Activated CD4-positive, alpha-beta T cell treated with anti-CD3 and anti-CD28 coated beads, Interleukin-2, amount 50 U/mL, for 24 hours (primary cell): Measurements from ENCODE around the gene LINC01488.

ENCODE experiments used
- DNase-seq, 2 donors: peaks; one replicate each; pipeline ENCODE4 v3.0.0-alpha.2; 2020; ENCODE audit warnings: low read depth in 1 of 2, low spot score in 1 of 2

LINC01488 gene

GRCh38 chr11:69508974-69509373 lies 27.5 kb downstream of the LINC01488 start:
- no peak for DNase-seq

- DNase-seq, result no peak
Measured at GRCh38 chr11:69509381-69509780, 27.9 kb downstream of the LINC01488 start.

GRCh38 chr11:69509846-69510390 lies 28.5 kb downstream of the LINC01488 start:
- no peak for DNase-seq

GRCh38 chr11:69510471-69511357 lies 29.3 kb downstream of the LINC01488 start:
- DNase-seq, result no peak

GRCh38 chr11:69511358-69512055 lies 30.0 kb downstream of the LINC01488 start:
- DNase-seq, result no peak

GRCh38 chr11:69512136-69512535 lies 30.7 kb downstream of the LINC01488 start:
- DNase-seq, result no peak

- no peak for DNase-seq
Measured at GRCh38 chr11:69512790-69513189, 31.3 kb downstream of the LINC01488 start.

- no peak for DNase-seq
Measured at GRCh38 chr11:69513196-69513595, 31.7 kb downstream of the LINC01488 start.

GRCh38 chr11:69513663-69514224 lies 32.3 kb downstream of the LINC01488 start:
- no peak for DNase-seq

GRCh38 chr11:69514771-69515170 lies 33.3 kb downstream of the LINC01488 start:
- DNase-seq, result no peak

GRCh38 chr11:69515271-69516245 lies 34.1 kb downstream of the LINC01488 start:
- DNase-seq, result no peak

- DNase-seq, result no peak
Measured at GRCh38 chr11:69516526-69516925, 35.1 kb downstream of the LINC01488 start.

- DNase-seq, result no peak
Measured at GRCh38 chr11:69518081-69518950, 36.9 kb downstream of the LINC01488 start.

- DNase-seq, result no peak
Measured at GRCh38 chr11:69520186-69520916, 38.9 kb downstream of the LINC01488 start.

GRCh38 chr11:69521457-69521856 lies 40.0 kb downstream of the LINC01488 start:
- no peak for DNase-seq

GRCh38 chr11:69523453-69523852 lies 42.0 kb downstream of the LINC01488 start:
- no peak for DNase-seq

GRCh38 chr11:69524291-69524882 lies 42.9 kb downstream of the LINC01488 start:
- DNase-seq, result no peak

GRCh38 chr11:69524991-69525411 lies 43.5 kb downstream of the LINC01488 start:
- no peak for DNase-seq
